ENCODE results near the gene SETDB1. TPM values are rescaled to one million over a fixed set of nuclear protein-coding genes. Genes with fewer than 3 reads are reported as not detected.

Gene SETDB1
- total and polyA plus RNA-seq, 8 donors, result 33.1 to 96.6 (median 90.0) TPM

GRCh38 chr1:150987924-150988323 is 61.8 kb downstream of the SETDB1 start:
- H3K9me3 ChIP-seq, result no peaks in the 10 kb centered on the region
- H3K4me1 ChIP-seq, result no peaks in the 10 kb centered on the region
- no peak overlapping the region for H3K4me3 ChIP-seq
- no peak for TF ChIP-seq CTCF (IDR thresholded peaks at IDR 0.05)
- ATAC-seq (no peak), DNase-seq (no peak)
- no peak overlapping the region for H3K27ac ChIP-seq
- intact Hi-C loops (cut with DNase I), result no loop called here
- H3K27me3 ChIP-seq, result no peaks in the 10 kb centered on the region
- H3K36me3 ChIP-seq, result no peaks in the 10 kb centered on the region

- intact Hi-C loops (cut with DNase I), result no loop called here
Measured at GRCh38 chr1:150992626-150993025, 66.5 kb downstream of the SETDB1 start.

GRCh38 chr1:150994248-150994647 is 68.1 kb downstream of the SETDB1 start:
- intact Hi-C loops (cut with DNase I), result no loop called here
- peaks cover 0 to 34% of the 10 kb centered on the region in 2 donors for H3K36me3 ChIP-seq
- no peak for TF ChIP-seq CTCF (IDR thresholded peaks at IDR 0.05)
- H3K4me1 ChIP-seq, result peaks cover 0 to 17% of the 10 kb centered on the region in 2 donors
- no peak overlapping the region for H3K27ac ChIP-seq
- H3K27me3 ChIP-seq, result no peaks in the 10 kb centered on the region
- no peak overlapping the region for H3K4me3 ChIP-seq
- ATAC-seq (no peak), DNase-seq (no peak)
- no peaks in the 10 kb centered on the region for H3K9me3 ChIP-seq

More at GRCh38 chr1:150992626-150993025, 66.5 kb downstream of the SETDB1 start:
- DNase-seq (no peak), ATAC-seq (no peak)
- Histone ChIP-seq H3K4me3 (no peak overlapping the region), H3K4me1 (peaks cover 0 to 13% of the 10 kb centered on the region in 2 donors), H3K36me3 (peaks cover 0 to 18% of the 10 kb centered on the region in 2 donors), H3K27ac (no peak overlapping the region), H3K9me3 (no peaks in the 10 kb centered on the region), H3K27me3 (no peaks in the 10 kb centered on the region)
- TF ChIP-seq CTCF (IDR thresholded peaks at IDR 0.05), result no peak

- H3K4me3 ChIP-seq, result no peak overlapping the region
- peak overlapping the region in 1 of 2 donors; percentile 13 for H3K27ac ChIP-seq
- peaks cover 0 to 26% of the 10 kb centered on the region in 2 donors for H3K4me1 ChIP-seq
- peaks cover 0 to 40% of the 10 kb centered on the region in 2 donors for H3K36me3 ChIP-seq
- intact Hi-C loops (cut with DNase I), result no loop called here
- no peaks in the 10 kb centered on the region for H3K9me3 ChIP-seq
- no peak for TF ChIP-seq CTCF (IDR thresholded peaks at IDR 0.05)
- ATAC-seq (no peak), DNase-seq (no peak)
- H3K27me3 ChIP-seq, result no peaks in the 10 kb centered on the region
Measured at GRCh38 chr1:150995460-150995859, 69.3 kb downstream of the SETDB1 start.

- intact Hi-C loops (cut with DNase I), result no loop called here
- Histone ChIP-seq H3K9me3 (no peaks in the 10 kb centered on the region), H3K36me3 (peaks cover 0 to 40% of the 10 kb centered on the region in 2 donors), H3K4me3 (no peak overlapping the region), H3K27ac (no peak overlapping the region), H3K4me1 (peaks cover 0 to 30% of the 10 kb centered on the region in 2 donors), H3K27me3 (no peaks in the 10 kb centered on the region)
- ATAC-seq, result peak; percentile 79
- no peak for DNase-seq
- peak; percentile 80 to 95 for TF ChIP-seq CTCF (IDR thresholded peaks at IDR 0.05)
Measured at GRCh38 chr1:150995896-150996295, 69.7 kb downstream of the SETDB1 start.

All from left lung (tissue), 10 donors.